NOMO-1 treated with dmso at 0.1 percent for 144 hours (cell line): Measurements from ENCODE around the gene CGREF1.

ENCODE experiments used
- DNase-seq: peaks from one replicate; lab custom pipeline; 2025; ENCODE audit not compliant: unreplicated experiment; lab: John Stamatoyannopoulos, UW

The CGREF1 gene

DNA sequence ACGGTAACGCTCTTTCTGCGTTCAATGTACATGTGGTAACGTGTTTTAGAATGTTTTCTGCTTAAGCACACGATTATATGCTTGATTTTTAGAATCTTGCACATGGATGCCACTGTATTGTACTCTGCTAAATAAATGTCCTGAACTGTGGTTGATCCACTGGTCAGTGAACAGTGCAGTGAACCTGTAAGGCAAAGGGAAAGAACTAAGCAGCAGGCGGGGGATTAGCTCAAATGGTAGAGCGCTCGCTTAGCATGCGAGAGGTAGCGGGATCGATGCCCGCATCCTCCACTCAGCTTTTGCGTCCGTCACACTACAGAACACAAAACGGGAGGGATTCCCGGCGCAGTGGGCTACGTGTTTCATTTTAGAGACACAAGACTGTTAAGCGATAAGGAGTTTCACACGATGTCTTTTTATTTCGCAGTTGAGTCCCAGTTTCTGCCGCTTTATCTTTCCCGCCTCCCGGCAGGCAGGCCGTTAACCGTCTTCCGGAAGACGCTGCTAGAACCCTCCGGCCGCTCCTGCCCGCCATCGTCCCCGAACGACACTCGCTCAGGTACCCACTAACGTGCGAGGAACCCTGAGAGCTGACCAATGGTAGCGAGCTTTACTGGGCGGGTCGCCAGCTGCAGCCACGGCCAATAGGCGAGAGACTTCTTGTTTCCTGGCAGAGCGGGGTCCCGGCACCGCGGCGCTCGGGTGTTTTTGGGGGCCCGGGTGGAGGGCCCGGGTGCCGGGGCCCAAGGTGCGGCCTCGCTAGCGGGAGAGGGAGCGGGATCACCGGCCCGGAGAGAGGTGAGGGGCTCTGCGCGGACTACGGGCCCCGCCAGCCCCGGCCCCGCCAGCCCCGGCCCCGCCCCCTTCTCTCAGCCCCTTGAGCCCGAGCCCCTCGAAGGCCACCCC is 67.7 kb downstream of the CGREF1 start, which contains the start of gene AGBL5:
Gene AGBL5, plus strand, starts transcription at position 673 of the 906 bp plus-strand sequence. CDS start 1,291 bp downstream, outside the sequence.
- peak; percentile 90 for DNase-seq
